AG04450 (cell line): ENCODE measurements around the gene CFAP68. TPM values are rescaled to one million over a fixed set of nuclear protein-coding genes. Genes with fewer than 3 reads are reported as not detected.

Source experiments
- CTCF ChIA-PET: fragments of 300-600, 350-600 bp; formaldehyde crosslinking; extraction: SDS; loops from one replicate; lab custom pipeline; 2022; ENCODE audit warnings: antibody characterized with exemption, inconsistent platforms; lab: Charles Lee
- POLR2A ChIA-PET: fragments of 350-600 bp; formaldehyde crosslinking; extraction: SDS; loops from one replicate; lab custom pipeline; 2021; ENCODE audit warnings: antibody characterized with exemption, inconsistent platforms; lab: Yijun Ruan, JAX
- DNase-seq: peaks from one replicate; pipeline ENCODE4 v3.0.0-alpha.2; 2011; ENCODE audit warnings: low read depth, low spot score
- H3K27ac ChIP-seq: one replicate; pipeline ENCODE4 v1.5.1; 2012; ENCODE audit warnings: low read depth, low read length, control low read depth
- H3K27me3 ChIP-seq: one replicate; pipeline ENCODE4 v1.6.0; 2012; ENCODE audit warnings: low read length; ENCODE audit not compliant: control insufficient read depth, insufficient read depth
- H3K4me3 ChIP-seq: 2 replicates; pipeline ENCODE4 v1.5.1; 2011; ENCODE audit warnings: mild to moderate bottlenecking, low read depth, low read length, control low read depth
- H3K9me3 ChIP-seq: 2 replicates; pipeline ENCODE4 v1.5.1; 2012; ENCODE audit warnings: low read length; ENCODE audit not compliant: control insufficient read depth, insufficient read depth
- CTCF ChIP-seq: IDR thresholded peaks from 2 replicates; pipeline ENCODE4 v1.5.1; 2011; ENCODE audit warnings: low read depth, low read length, control low read depth, inconsistent platforms
- polyA plus RNA-seq: library from polyadenylated mRNA; depleted of rRNA; stranded (reverse); fragments of >200 nt; gene quantifications from 2 replicates; pipeline ENCODE4 v1.2.3, GENCODE V29; 2011; rRNA removed
- small RNA-seq: library from RNA; depleted of rRNA; stranded (forward); fragments of <200 nt; gene quantifications from one replicate; pipeline ENCODE3, GENCODE V24; 2012; ENCODE audit warnings: low read depth; ENCODE audit not compliant: insufficient read length

CFAP68 gene
- polyA plus RNA-seq, 1 experiment = 45.1 TPM

- ChIA-PET CTCF (interaction anchor here (0.6 to 7.4 kb wide), 6 partner anchors 10 to 382 kb away, joined by 3 to 52 read pairs (median 4); no protein-coding TSS in a partner anchor), POLR2A (interaction anchor here (0.6 kb wide), 1 partner anchor 43 kb away, joined by 3 read pairs; no protein-coding TSS in a partner anchor)
Observed at GRCh38 chr11:111934306-111934705, 55.0 kb downstream of the CFAP68 start.

More at GRCh38 chr11:111934306-111934705, 55.0 kb downstream of the CFAP68 start:
- H3K27me3 ChIP-seq = no peaks in the 10 kb centered on the region
- DNase-seq = no peak
- no peak overlapping the region for H3K4me3 ChIP-seq
- H3K27ac ChIP-seq = no peak overlapping the region
- TF ChIP-seq CTCF = no peak
- no peaks in the 10 kb centered on the region for H3K9me3 ChIP-seq

Small RNAs within 50 kb of the gene (small RNA-seq; reads per million reads assigned to genes)
- not detected for gene C11orf52
- gene GNG5P3 = not detected
- not detected for gene RNA5SP351
- gene RPL37AP8 = not detected

Other genes with a start within 250 kb of the CFAP68 start
- 40.3 and 44.9 TPM in 2 replicates for gene PPP2R1B, start 113.2 kb upstream of the CFAP68 start, polyA plus RNA-seq
- 31.7 and 40.0 TPM in 2 replicates for gene ALG9, start 8.0 kb upstream of the CFAP68 start, polyA plus RNA-seq
- gene FDXACB1, start 376 bp upstream of the CFAP68 start, polyA plus RNA-seq = 1.7 and 2.1 TPM in 2 replicates
- 6.1 and 6.3 TPM in 2 replicates for gene CRYAB, start 32.2 kb downstream of the CFAP68 start, polyA plus RNA-seq
- gene HSPB2, start 33.2 kb downstream of the CFAP68 start, polyA plus RNA-seq = 0.41 and 0.79 TPM in 2 replicates
- gene C11orf52, start 39.4 kb downstream of the CFAP68 start, polyA plus RNA-seq = 0.38 and 0.61 TPM in 2 replicates
- gene DIXDC1, start 57.8 kb downstream of the CFAP68 start, polyA plus RNA-seq = 10.5 and 11.5 TPM in 2 replicates
- 26.6 and 34.8 TPM in 2 replicates for gene DLAT, start 145.9 kb downstream of the CFAP68 start, polyA plus RNA-seq
- 1.5 TPM in 2 replicates for gene PIH1D2, start 194.5 kb downstream of the CFAP68 start, polyA plus RNA-seq
- gene NKAPD1, start 194.8 kb downstream of the CFAP68 start, polyA plus RNA-seq = 18.2 and 23.2 TPM in 2 replicates
- 106 and 143 TPM in 2 replicates for gene TIMM8B, start 207.2 kb downstream of the CFAP68 start, polyA plus RNA-seq
- 122 and 154 TPM in 2 replicates for gene SDHD, start 207.3 kb downstream of the CFAP68 start, polyA plus RNA-seq